Activated naive CD4-positive, alpha-beta T cell treated with anti-CD3 and anti-CD28 coated beads, Interleukin-2, amount 50 U/mL, for 72 hours (primary cell): ENCODE data around the gene SLC8A2. TPM values are rescaled to one million over a fixed set of nuclear protein-coding genes. Genes with fewer than 3 reads are reported as not detected.
A peak's percentile ranks its signal among the peaks of the same experiment; 100 is the strongest.

ENCODE experiments used
- ATAC-seq, 2 donors: fragments of 150-1000 bp; cut with Tn5 transposase; 2 replicates each; pipeline ENCODE4 v1.10.0; 2021; ENCODE audit warnings: mild to moderate bottlenecking in 2 of 2, moderate library complexity in 2 of 2
- DNase-seq, 2 donors: peaks; one replicate each; pipeline ENCODE4 v3.0.0; 2021 to 2022; ENCODE audit warnings: low spot score in 2 of 2
- H3K27ac Mint-ChIP-seq, 2 donors: one replicate each; pipeline ENCODE4 v1.8.0; 2022; ENCODE audit warnings: mild to moderate bottlenecking in 2 of 2, mixed read lengths in 2 of 2
- H3K36me3 Mint-ChIP-seq, 2 donors: one replicate each; pipeline ENCODE4 v1.8.0; 2022; ENCODE audit warnings: mixed read lengths in 2 of 2
- H3K9me3 Mint-ChIP-seq, 2 donors: one replicate each; pipeline ENCODE4 v1.8.0; 2022; ENCODE audit warnings: mixed read lengths in 2 of 2
- total RNA-seq, 2 donors: library from RNA; stranded (reverse); gene quantifications; one replicate each; pipeline ENCODE4 v1.2.3, GENCODE V29; 2022

SLC8A2 gene
- total RNA-seq, 2 donors from 2014 or later = 0.11 to 0.41 TPM

DNA sequence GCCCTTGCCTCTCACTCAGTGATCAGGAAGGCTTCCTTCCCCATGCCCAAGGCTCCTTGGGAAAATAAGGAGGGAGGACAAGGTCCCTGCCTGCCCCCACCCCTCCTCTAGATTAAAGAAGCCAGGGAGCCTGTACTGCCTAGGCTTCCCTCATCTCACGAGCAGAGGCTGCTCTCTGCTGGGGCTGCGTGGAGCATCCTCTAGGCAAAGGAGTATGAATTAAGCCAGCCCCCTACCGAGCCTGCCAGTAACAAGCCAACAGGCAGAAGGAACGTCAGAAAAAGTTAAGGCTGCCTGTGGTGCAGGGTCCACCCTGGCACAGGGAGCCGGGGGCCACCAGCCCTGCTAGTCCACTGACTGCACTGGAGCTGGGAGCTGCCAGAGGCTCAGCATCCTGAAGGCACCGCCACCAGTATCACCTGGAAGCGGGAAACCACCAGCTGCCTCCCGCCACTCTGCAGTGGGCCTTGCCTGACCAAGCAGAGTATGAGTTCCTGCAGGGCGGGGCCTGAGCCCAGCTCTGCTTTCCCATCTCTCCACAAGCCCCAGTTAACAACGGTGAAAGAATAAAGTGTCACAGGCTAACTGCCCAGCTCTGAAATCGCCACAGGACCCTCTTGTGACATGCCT lies 36.3 kb upstream of the SLC8A2 start:
- no peak for DNase-seq
- H3K27ac Mint-ChIP-seq = peak overlapping the region; percentile 44 to 60
- no peaks in the 10 kb centered on the region for H3K36me3 Mint-ChIP-seq
- H3K9me3 Mint-ChIP-seq = no peaks in the 10 kb centered on the region
- ATAC-seq = no peak

DNA sequence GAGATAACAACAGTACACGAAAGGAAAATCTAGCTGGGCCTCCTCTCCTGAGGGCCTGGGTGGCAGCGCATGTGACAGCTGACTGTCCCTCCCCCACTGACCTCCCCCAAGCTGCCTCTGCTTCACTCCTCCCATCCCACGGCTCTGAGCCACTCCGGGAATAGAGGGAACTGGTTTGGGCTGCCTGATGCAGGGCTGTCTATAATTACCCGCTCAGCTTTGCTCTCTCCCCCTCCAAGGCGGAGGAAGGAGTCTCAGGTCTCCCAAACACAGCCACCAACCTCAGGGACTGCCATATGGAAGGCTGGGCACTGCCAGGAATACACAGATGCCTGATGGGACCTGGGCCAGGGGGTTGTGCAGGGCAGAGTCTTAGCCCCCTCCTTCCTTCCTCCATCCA lies 35.3 kb upstream of the SLC8A2 start:
- no peak for DNase-seq
- Mint-ChIP-seq H3K9me3 (no peaks in the 10 kb centered on the region), H3K27ac (peak overlapping the region; percentile 44 to 60), H3K36me3 (no peaks in the 10 kb centered on the region)
- no peak for ATAC-seq

- H3K27ac Mint-ChIP-seq = no peak overlapping the region
- H3K9me3 Mint-ChIP-seq = no peaks in the 10 kb centered on the region
- DNase-seq (no peak), ATAC-seq (no peak)
- H3K36me3 Mint-ChIP-seq = no peaks in the 10 kb centered on the region
Measured at GRCh38 chr19:47506459-47506858, 34.8 kb upstream of the SLC8A2 start.

DNA sequence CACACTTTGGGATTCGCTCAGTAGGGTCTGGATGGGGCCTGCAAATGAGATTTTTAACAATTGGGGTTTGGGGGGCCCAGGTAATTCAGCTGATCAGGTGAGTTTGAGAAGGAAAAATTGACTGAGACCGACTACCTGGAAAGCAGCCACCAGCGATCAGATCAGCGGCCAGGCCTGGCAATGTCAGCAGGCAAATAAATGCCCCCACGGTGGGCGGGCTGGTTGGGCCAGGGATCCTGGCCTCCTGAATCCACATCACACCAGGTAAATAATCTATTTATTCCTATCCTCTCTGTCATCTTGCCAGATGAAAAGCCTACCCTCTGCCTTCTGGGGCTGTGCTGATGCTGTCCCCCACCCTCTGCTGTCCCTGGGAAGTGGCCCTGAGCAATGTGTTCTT lies 33.8 kb upstream of the SLC8A2 start:
- Mint-ChIP-seq H3K27ac (peak overlapping the region in 1 of 2 donors; percentile 41), H3K36me3 (no peaks in the 10 kb centered on the region), H3K9me3 (no peaks in the 10 kb centered on the region)
- DNase-seq = no peak
- no peak for ATAC-seq

DNA sequence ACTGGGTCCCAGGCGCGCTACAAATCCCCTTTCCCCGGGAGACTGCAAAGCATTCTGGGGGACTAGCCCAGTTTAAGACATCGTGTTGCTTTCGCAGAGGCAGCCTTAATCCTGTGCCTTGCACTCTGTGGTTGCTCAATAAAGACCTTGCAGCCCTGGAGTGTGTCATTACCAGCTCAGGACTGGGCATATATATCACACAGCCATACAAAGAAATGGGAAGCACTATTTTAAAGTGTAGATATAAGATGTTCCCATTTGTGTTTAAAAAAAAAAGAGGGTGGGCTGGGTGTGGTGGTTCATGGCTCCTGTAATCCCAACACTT lies 32.1 kb upstream of the SLC8A2 start:
- Mint-ChIP-seq H3K9me3 (no peaks in the 10 kb centered on the region), H3K36me3 (no peaks in the 10 kb centered on the region), H3K27ac (no peak overlapping the region)
- DNase-seq (no peak), ATAC-seq (no peak)

GRCh38 chr19:47503130-47503825 lies 31.6 kb upstream of the SLC8A2 start:
- Mint-ChIP-seq H3K9me3 (no peaks in the 10 kb centered on the region), H3K36me3 (no peaks in the 10 kb centered on the region), H3K27ac (no peak overlapping the region)
- no peak for ATAC-seq
- no peak for DNase-seq

DNA sequence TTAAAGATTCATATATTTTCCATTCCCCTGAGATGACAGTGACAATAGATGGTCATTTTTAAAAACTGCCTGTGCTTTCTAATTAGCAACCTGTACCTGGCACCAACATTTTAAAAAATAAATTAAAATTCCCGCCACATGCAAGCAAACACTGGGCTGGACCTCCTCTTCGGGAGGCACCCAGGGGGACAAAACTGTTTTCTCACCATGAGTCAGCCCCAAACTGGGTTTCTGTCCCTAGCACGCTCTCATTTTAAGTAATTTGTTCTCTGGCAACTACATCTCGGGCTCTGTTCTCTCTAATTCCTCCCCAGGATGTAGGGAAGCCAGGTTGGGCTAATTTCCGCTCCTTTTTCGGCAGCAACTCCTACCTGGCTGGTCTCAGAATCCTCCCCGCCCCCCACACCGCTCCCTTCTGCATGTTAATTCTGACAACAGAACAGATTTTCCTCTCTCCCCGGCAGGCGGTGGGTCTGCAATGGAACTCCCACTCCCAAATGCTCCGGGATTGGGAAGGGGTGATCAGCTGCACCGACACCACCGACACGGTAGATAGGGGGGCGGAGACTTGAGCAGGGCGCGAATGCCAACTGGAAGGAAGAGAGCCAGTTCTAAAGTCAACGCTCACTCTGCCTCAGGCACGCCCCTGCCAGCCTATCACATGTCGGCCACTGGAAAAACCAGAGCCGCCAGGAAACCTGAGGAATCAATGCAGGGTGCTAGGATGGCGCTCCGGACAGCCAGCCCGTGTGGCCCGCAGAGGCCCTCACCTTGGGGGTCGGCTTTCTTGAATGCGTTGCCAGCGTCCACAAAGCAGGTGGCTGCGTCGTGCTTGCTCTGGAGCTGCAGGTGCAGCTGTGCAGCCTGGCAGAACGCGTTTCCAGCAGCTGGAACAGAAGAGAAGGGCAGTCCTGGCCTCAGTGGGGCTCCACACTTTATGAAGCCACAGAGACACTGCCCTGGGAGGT lies 28.5 kb upstream of the SLC8A2 start:
- no peak overlapping the region for H3K27ac Mint-ChIP-seq
- ATAC-seq (no peak), DNase-seq (no peak)
- H3K9me3 Mint-ChIP-seq = no peaks in the 10 kb centered on the region
- H3K36me3 Mint-ChIP-seq = no peaks in the 10 kb centered on the region

DNA sequence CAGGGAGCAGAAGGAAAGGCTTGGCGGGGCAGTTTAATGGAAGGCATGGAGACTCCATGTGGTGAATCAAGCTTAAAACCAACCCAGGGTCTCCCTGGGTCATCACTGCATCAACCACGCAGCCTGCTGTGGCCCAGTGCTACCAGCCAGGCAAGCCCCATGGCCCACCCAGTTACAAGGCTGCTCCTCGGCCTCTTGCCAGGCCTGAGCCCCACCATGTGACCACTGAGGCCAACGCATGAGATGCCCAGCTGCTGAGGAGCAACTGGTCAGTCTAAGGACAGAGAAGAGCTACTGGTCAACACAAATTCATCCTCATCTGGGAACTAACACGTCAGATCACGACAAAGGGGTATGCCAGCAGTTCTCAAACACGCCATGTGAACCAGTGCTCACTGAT lies 27.7 kb upstream of the SLC8A2 start:
- DNase-seq = no peak
- H3K27ac Mint-ChIP-seq = peak overlapping the region; percentile 63 to 72
- no peaks in the 10 kb centered on the region for H3K36me3 Mint-ChIP-seq
- no peak for ATAC-seq
- no peaks in the 10 kb centered on the region for H3K9me3 Mint-ChIP-seq

DNA sequence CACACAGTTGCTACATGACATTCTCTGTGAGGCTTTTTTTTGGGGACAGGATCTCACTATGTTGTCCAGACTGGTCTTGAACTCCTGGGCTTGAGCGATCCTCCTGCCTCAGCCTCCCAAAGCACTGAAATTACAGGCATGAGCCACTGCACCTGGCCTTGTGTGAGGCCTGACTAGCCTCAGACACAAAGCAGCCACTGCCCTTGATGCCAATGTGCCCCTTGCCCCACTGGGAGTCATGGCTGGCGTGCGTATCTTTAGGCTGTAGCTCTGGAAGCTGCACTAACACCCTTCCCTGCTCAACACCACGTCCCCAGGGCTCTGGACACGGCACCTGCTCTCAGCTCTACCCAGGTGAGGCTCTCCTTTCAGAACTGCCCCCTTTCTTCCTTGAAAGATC lies 26.9 kb upstream of the SLC8A2 start:
- H3K27ac Mint-ChIP-seq = peak overlapping the region; percentile 63 to 72
- DNase-seq (no peak), ATAC-seq (no peak)
- H3K9me3 Mint-ChIP-seq = no peaks in the 10 kb centered on the region
- H3K36me3 Mint-ChIP-seq = no peaks in the 10 kb centered on the region

GRCh38 chr19:47497821-47498520 lies 26.3 kb upstream of the SLC8A2 start:
- ATAC-seq (no peak), DNase-seq (no peak)
- peak overlapping the region in 1 of 2 donors; percentile 29 for H3K27ac Mint-ChIP-seq
- no peaks in the 10 kb centered on the region for H3K36me3 Mint-ChIP-seq
- no peaks in the 10 kb centered on the region for H3K9me3 Mint-ChIP-seq

DNA sequence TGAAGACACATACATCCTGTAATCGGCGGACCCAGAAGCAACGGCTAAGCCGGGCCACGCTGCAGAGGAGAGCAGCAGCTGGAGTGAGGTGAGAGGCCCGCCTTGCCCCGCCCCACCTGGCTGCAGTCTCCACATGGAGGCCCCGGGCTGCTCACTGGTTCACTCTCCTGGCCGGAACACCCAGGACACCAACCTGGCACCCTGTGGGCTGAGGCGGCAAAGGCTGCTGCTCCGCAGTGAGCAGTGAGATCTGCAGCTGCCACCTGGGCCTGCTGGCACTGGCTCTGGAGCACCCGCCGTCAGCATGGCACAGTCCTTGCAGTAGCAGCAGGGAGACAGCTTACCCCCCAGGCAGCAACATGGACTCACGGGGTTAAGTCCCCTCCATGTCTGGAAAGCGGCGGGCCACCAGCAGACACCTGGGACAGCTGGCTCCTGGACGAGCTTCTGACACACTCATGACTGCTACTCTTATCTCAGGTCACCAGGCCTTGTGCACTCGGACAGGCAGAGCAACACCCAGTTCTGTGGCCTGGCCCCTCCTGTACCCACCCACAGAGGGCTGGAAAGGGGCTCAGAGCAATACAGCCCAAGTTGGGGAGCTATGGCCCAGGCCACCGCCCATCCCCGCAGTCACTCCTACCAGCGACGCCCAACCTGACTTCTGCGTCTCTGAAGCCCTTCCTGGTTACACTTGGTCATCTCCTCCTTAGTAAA lies 25.5 kb upstream of the SLC8A2 start:
- H3K27ac Mint-ChIP-seq = peak overlapping the region; percentile 24 to 81
- no peaks in the 10 kb centered on the region for H3K36me3 Mint-ChIP-seq
- ATAC-seq = no peak
- no peaks in the 10 kb centered on the region for H3K9me3 Mint-ChIP-seq
- DNase-seq = no peak

DNA sequence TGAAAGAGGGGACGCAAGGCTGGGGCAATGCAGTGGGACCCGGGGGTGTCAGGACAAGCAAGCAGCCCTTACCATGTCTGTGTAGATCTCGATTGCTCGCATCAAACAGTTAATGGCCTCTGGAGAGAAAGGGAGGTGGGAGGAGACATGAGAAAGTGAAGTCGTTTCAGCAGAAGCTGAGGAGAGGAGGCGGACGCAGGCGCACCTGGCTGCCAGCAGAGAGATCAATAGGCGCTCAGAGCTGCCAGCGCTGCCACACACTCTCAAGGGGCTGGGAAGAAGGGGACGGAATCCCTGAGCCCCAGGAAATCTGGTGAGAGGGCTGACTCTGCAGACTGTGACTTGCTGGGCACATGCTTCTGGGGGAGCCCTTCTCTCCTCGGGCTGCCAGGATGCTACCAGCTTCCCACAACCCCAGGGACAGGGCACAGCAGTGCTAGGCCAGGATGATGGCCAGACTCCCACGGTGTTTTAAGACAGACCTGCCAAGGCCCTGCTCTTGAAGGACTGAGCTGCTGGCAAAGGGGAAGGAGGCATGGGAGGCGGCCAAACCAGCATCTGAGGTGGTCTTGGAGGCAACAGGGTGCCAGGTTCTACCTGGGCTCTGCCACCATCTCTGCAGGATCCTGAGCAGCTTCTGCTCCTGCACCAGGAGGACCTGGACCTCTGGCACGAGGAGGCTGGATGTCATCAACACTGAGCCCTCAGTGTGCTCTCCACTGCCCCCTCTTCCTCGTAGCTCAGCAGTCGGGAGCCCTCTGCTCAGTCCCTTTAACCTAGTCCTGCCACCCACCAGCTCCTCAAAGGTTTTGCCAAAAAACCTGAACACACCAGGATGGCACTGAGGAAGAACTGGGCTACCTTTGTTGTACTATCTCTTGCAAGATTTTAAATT lies 24.0 kb upstream of the SLC8A2 start:
- H3K36me3 Mint-ChIP-seq = no peaks in the 10 kb centered on the region
- DNase-seq (no peak), ATAC-seq (no peak)
- no peaks in the 10 kb centered on the region for H3K9me3 Mint-ChIP-seq
- H3K27ac Mint-ChIP-seq = peak overlapping the region; percentile 24 to 82

GRCh38 chr19:47494729-47495128 lies 23.0 kb upstream of the SLC8A2 start:
- ATAC-seq = no peak
- H3K9me3 Mint-ChIP-seq = no peaks in the 10 kb centered on the region
- H3K36me3 Mint-ChIP-seq = no peaks in the 10 kb centered on the region
- H3K27ac Mint-ChIP-seq = no peak overlapping the region
- no peak for DNase-seq

GRCh38 chr19:47494211-47494547 lies 22.5 kb upstream of the SLC8A2 start:
- Mint-ChIP-seq H3K9me3 (no peaks in the 10 kb centered on the region), H3K36me3 (no peaks in the 10 kb centered on the region), H3K27ac (peak overlapping the region in 1 of 2 donors; percentile 65)
- DNase-seq = no peak
- no peak for ATAC-seq

- no peak for DNase-seq
- Mint-ChIP-seq H3K9me3 (no peaks in the 10 kb centered on the region), H3K27ac (peak overlapping the region in 1 of 2 donors; percentile 65)
Measured at GRCh38 chr19:47493378-47494210, 21.9 kb upstream of the SLC8A2 start.

More at GRCh38 chr19:47493378-47494210, 21.9 kb upstream of the SLC8A2 start:
- no peak for ATAC-seq
- H3K36me3 Mint-ChIP-seq = no peaks in the 10 kb centered on the region
